WTC11 (cell line): ENCODE results near the gene ADCY3. TPM values are rescaled to one million over a fixed set of nuclear protein-coding genes. Genes with fewer than 3 reads are reported as not detected.

Experiments used
- ATAC-seq: fragments of 200-7000 bp; cut with Tn5 transposase; 2 replicates; pipeline ENCODE4 v1.10.0; 2021; ENCODE audit warnings: mild to moderate bottlenecking, moderate library complexity
- CTCF ChIA-PET: fragments of 300-600 bp; sonication (Branson Sonifier 250); formaldehyde crosslinking; loops from one replicate; lab custom pipeline; 2021; ENCODE audit warnings: antibody characterized with exemption; lab: Charles Lee
- POLR2A ChIA-PET: fragments of 350-600 bp; sonication (Branson Sonifier 250); formaldehyde crosslinking; loops from one replicate; lab custom pipeline; 2021; ENCODE audit warnings: antibody characterized with exemption; lab: Charles Lee
- DNase-seq: peaks from one replicate; pipeline ENCODE4 v3.0.0; 2021; ENCODE audit warnings: low spot score
- H3K27ac Mint-ChIP-seq: 2 replicates; pipeline ENCODE4 v1.8.0; 2021; ENCODE audit warnings: mixed read lengths
- H3K27me3 Mint-ChIP-seq: 2 replicates; pipeline ENCODE4 v1.8.0; 2021; ENCODE audit warnings: low read depth, mild to moderate bottlenecking, moderate library complexity, mixed read lengths
- H3K36me3 Mint-ChIP-seq: 2 replicates; pipeline ENCODE4 v1.8.0; 2021; ENCODE audit warnings: mixed read lengths
- H3K4me1 Mint-ChIP-seq: 2 replicates; pipeline ENCODE4 v1.8.0; 2022; ENCODE audit warnings: mixed read lengths
- H3K4me3 Mint-ChIP-seq: 2 replicates; pipeline ENCODE4 v1.8.0; 2021; ENCODE audit warnings: mild to moderate bottlenecking, moderate library complexity, mixed read lengths
- H3K9me3 Mint-ChIP-seq: 2 replicates; pipeline ENCODE4 v1.8.0; 2021; ENCODE audit warnings: mixed read lengths
- CBFB ChIP-seq: sonication (generic); formaldehyde crosslinking; IDR thresholded peaks from 2 replicates; pipeline ENCODE4 v1.8.1; 2022; ENCODE audit warnings: mild to moderate bottlenecking, low read depth, missing genetic modification reagents
- ELF4 ChIP-seq: sonication (generic); formaldehyde crosslinking; IDR thresholded peaks from 2 replicates; pipeline ENCODE4 v1.8.1; 2022; ENCODE audit warnings: low read depth, mild to moderate bottlenecking, moderate library complexity, missing genetic modification reagents
- HMGA2 ChIP-seq: fragments of 250-450 bp; sonication (Bioruptor Pico); IDR thresholded peaks from 2 replicates; pipeline ENCODE4 v1.4.0; 2021; ENCODE audit warnings: mild to moderate bottlenecking, moderate library complexity
- KAT7 ChIP-seq: sonication (generic); formaldehyde crosslinking; IDR thresholded peaks from 2 replicates; pipeline ENCODE4 v1.8.1; 2023; ENCODE audit warnings: missing genetic modification reagents, mild to moderate bottlenecking, borderline replicate concordance
- NFE2L1 ChIP-seq: sonication (generic); formaldehyde crosslinking; IDR thresholded peaks from 2 replicates; pipeline ENCODE4 v1.8.1; 2023; ENCODE audit warnings: missing genetic modification reagents
- OVOL2 ChIP-seq: fragments of 250-450 bp; sonication (Bioruptor Pico); IDR thresholded peaks from 2 replicates; pipeline ENCODE4 v1.9.0; 2021; ENCODE audit warnings: mild to moderate bottlenecking, borderline replicate concordance
- PRRX2 ChIP-seq: fragments of 250-450 bp; sonication (Bioruptor Pico); IDR thresholded peaks from 2 replicates; pipeline ENCODE4 v1.8.0; 2021; ENCODE audit warnings: mild to moderate bottlenecking
- SMAD3 ChIP-seq: sonication (generic); formaldehyde crosslinking; IDR thresholded peaks from 2 replicates; pipeline ENCODE4 v1.8.0; 2022; ENCODE audit warnings: missing genetic modification reagents, mild to moderate bottlenecking, borderline replicate concordance
- TCF7 ChIP-seq: sonication (generic); formaldehyde crosslinking; IDR thresholded peaks from 2 replicates; pipeline ENCODE4 v1.8.0; 2022; ENCODE audit warnings: mild to moderate bottlenecking, low read depth, missing genetic modification reagents, moderate library complexity
- TP53 ChIP-seq: sonication (generic); formaldehyde crosslinking; IDR thresholded peaks from 2 replicates; pipeline ENCODE4 v1.8.1; 2023; ENCODE audit warnings: mild to moderate bottlenecking, missing genetic modification reagents
- ZBTB21 ChIP-seq: sonication (generic); formaldehyde crosslinking; IDR thresholded peaks from 2 replicates; pipeline ENCODE4 v1.8.1; 2023; ENCODE audit warnings: mild to moderate bottlenecking, missing genetic modification reagents, borderline replicate concordance
- ZNF121 ChIP-seq: sonication (generic); formaldehyde crosslinking; IDR thresholded peaks from 2 replicates; pipeline ENCODE4 v1.8.0; 2023; ENCODE audit warnings: missing genetic modification reagents
- ZNF263 ChIP-seq: sonication (generic); formaldehyde crosslinking; IDR thresholded peaks from 2 replicates; pipeline ENCODE4 v1.8.1; 2022; ENCODE audit warnings: low read depth, mild to moderate bottlenecking, moderate library complexity, missing genetic modification reagents
- ZNF416 ChIP-seq: fragments of 250-450 bp; sonication (Bioruptor Pico); IDR thresholded peaks from 2 replicates; pipeline ENCODE4 v1.9.0; 2021; ENCODE audit warnings: mild to moderate bottlenecking, inconsistent platforms
- total RNA-seq: library from RNA; stranded (reverse); gene quantifications from 3 replicates; pipeline ENCODE4 v1.2.3, GENCODE V29; 2021
- TF ChIP-seq, protein P1 (sequence below): sonication (generic); formaldehyde crosslinking; IDR thresholded peaks from 2 replicates; pipeline ENCODE4 v1.8.1; 2023; ENCODE audit warnings: mild to moderate bottlenecking, missing genetic modification reagents
- TF ChIP-seq, protein P2 (sequence below): fragments of 250-450 bp; sonication (Bioruptor Pico); IDR thresholded peaks from 2 replicates; pipeline ENCODE4 v1.9.0; 2021; ENCODE audit warnings: mild to moderate bottlenecking, borderline replicate concordance
- TF ChIP-seq, protein P3 (sequence below): fragments of 250-450 bp; sonication (Bioruptor Pico); IDR thresholded peaks from 2 replicates; pipeline ENCODE4 v2.1.2; 2022; ENCODE audit warnings: mild to moderate bottlenecking, moderate library complexity
- TF ChIP-seq, protein P4 (sequence below): sonication (generic); formaldehyde crosslinking; IDR thresholded peaks from 2 replicates; pipeline ENCODE4 v1.8.0; 2023; ENCODE audit warnings: missing genetic modification reagents, mild to moderate bottlenecking, borderline replicate concordance

The ADCY3 gene
- total RNA-seq, 1 experiment from 2014 or later = 37.1 TPM

DNA sequence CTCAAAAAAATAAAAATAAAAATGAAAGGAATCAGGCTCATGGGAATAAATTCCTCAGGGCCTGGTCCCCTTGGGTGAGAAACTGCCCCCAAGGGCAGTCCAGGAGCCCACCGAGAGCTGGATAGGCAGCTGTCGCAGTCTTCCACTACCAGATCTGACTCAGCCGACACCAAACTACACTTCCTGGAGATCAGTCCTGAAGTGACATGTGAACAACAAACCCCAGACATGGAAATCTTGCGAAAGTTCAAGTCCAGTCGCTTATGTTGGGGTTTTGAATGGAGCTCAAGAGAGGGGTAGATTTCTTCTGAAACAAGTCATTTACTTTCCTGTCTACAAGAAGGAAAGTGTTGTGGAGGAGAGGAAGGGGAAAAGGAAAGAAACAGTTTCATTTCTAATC lies 12.9 kb downstream of the ADCY3 start:
- no peak for ATAC-seq
- ChIA-PET CTCF (no interaction called here), POLR2A (no interaction called here)
- Mint-ChIP-seq H3K4me3 (no peak overlapping the region), H3K36me3 (peaks cover 31% of the 10 kb centered on the region), H3K4me1 (peaks cover 10% of the 10 kb centered on the region), H3K9me3 (peaks cover 9% of the 10 kb centered on the region; the same call in 1 of the 2 replicates), H3K27me3 (no peaks in the 10 kb centered on the region), H3K27ac (0 out of 2 replicates have a peak overlapping the region, but pooled peaks have one; percentile 29)
- TF ChIP-seq HMGA2 = no peak
- no peak for TF ChIP-seq TP53 (CRISPR knock-in tag)
- TF ChIP-seq, protein P1, sequence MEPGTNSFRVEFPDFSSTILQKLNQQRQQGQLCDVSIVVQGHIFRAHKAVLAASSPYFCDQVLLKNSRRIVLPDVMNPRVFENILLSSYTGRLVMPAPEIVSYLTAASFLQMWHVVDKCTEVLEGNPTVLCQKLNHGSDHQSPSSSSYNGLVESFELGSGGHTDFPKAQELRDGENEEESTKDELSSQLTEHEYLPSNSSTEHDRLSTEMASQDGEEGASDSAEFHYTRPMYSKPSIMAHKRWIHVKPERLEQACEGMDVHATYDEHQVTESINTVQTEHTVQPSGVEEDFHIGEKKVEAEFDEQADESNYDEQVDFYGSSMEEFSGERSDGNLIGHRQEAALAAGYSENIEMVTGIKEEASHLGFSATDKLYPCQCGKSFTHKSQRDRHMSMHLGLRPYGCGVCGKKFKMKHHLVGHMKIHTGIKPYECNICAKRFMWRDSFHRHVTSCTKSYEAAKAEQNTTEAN (CRISPR knock-in tag) = no peak
- TF ChIP-seq ELF4 (CRISPR knock-in tag) = no peak
- no peak for TF ChIP-seq TCF7 (CRISPR knock-in tag)
- no peak for TF ChIP-seq ZBTB21 (CRISPR knock-in tag)
- TF ChIP-seq, protein P2, sequence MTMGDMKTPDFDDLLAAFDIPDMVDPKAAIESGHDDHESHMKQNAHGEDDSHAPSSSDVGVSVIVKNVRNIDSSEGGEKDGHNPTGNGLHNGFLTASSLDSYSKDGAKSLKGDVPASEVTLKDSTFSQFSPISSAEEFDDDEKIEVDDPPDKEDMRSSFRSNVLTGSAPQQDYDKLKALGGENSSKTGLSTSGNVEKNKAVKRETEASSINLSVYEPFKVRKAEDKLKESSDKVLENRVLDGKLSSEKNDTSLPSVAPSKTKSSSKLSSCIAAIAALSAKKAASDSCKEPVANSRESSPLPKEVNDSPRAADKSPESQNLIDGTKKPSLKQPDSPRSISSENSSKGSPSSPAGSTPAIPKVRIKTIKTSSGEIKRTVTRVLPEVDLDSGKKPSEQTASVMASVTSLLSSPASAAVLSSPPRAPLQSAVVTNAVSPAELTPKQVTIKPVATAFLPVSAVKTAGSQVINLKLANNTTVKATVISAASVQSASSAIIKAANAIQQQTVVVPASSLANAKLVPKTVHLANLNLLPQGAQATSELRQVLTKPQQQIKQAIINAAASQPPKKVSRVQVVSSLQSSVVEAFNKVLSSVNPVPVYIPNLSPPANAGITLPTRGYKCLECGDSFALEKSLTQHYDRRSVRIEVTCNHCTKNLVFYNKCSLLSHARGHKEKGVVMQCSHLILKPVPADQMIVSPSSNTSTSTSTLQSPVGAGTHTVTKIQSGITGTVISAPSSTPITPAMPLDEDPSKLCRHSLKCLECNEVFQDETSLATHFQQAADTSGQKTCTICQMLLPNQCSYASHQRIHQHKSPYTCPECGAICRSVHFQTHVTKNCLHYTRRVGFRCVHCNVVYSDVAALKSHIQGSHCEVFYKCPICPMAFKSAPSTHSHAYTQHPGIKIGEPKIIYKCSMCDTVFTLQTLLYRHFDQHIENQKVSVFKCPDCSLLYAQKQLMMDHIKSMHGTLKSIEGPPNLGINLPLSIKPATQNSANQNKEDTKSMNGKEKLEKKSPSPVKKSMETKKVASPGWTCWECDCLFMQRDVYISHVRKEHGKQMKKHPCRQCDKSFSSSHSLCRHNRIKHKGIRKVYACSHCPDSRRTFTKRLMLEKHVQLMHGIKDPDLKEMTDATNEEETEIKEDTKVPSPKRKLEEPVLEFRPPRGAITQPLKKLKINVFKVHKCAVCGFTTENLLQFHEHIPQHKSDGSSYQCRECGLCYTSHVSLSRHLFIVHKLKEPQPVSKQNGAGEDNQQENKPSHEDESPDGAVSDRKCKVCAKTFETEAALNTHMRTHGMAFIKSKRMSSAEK = no peak
- no peak for TF ChIP-seq SMAD3 (CRISPR knock-in tag)
- no peak for TF ChIP-seq PRRX2 (CRISPR knock-in tag)
- no peak for TF ChIP-seq KAT7 (CRISPR knock-in tag)
- TF ChIP-seq OVOL2 (CRISPR knock-in tag) = no peak
- no peak for TF ChIP-seq ZNF121 (CRISPR knock-in tag)
- TF ChIP-seq NFE2L1 (CRISPR knock-in tag) = no peak
- TF ChIP-seq CBFB = no peak
- TF ChIP-seq ZNF263 (CRISPR knock-in tag) = no peak
- TF ChIP-seq ZNF416 = no peak
- TF ChIP-seq, protein P3, sequence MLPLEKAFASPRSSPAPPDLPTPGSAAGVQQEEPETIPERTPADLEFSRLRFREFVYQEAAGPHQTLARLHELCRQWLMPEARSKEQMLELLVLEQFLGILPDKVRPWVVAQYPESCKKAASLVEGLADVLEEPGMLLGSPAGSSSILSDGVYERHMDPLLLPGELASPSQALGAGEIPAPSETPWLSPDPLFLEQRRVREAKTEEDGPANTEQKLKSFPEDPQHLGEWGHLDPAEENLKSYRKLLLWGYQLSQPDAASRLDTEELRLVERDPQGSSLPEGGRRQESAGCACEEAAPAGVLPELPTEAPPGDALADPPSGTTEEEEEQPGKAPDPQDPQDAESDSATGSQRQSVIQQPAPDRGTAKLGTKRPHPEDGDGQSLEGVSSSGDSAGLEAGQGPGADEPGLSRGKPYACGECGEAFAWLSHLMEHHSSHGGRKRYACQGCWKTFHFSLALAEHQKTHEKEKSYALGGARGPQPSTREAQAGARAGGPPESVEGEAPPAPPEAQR = no peak
- TF ChIP-seq, protein P4, sequence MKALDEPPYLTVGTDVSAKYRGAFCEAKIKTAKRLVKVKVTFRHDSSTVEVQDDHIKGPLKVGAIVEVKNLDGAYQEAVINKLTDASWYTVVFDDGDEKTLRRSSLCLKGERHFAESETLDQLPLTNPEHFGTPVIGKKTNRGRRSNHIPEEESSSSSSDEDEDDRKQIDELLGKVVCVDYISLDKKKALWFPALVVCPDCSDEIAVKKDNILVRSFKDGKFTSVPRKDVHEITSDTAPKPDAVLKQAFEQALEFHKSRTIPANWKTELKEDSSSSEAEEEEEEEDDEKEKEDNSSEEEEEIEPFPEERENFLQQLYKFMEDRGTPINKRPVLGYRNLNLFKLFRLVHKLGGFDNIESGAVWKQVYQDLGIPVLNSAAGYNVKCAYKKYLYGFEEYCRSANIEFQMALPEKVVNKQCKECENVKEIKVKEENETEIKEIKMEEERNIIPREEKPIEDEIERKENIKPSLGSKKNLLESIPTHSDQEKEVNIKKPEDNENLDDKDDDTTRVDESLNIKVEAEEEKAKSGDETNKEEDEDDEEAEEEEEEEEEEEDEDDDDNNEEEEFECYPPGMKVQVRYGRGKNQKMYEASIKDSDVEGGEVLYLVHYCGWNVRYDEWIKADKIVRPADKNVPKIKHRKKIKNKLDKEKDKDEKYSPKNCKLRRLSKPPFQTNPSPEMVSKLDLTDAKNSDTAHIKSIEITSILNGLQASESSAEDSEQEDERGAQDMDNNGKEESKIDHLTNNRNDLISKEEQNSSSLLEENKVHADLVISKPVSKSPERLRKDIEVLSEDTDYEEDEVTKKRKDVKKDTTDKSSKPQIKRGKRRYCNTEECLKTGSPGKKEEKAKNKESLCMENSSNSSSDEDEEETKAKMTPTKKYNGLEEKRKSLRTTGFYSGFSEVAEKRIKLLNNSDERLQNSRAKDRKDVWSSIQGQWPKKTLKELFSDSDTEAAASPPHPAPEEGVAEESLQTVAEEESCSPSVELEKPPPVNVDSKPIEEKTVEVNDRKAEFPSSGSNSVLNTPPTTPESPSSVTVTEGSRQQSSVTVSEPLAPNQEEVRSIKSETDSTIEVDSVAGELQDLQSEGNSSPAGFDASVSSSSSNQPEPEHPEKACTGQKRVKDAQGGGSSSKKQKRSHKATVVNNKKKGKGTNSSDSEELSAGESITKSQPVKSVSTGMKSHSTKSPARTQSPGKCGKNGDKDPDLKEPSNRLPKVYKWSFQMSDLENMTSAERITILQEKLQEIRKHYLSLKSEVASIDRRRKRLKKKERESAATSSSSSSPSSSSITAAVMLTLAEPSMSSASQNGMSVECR (CRISPR knock-in tag) = no peak
- no peak for DNase-seq
